HepG2 (cell line): ENCODE results near the gene SPATA7. TPM values are rescaled to one million over a fixed set of nuclear protein-coding genes. Genes with fewer than 3 reads are reported as not detected.

Experiments
- ATAC-seq: fragments of 200-7000 bp; cut with Tn5 transposase; 3 replicates; pipeline ENCODE4 v1.9.1; 2020; ENCODE audit warnings: mild to moderate bottlenecking, moderate library complexity
- BruUV-seq: library from RNA; stranded (reverse); fragments of 400-500 nt; replicated peaks from 2 replicates; lab custom pipeline; 2021; lab: Mats Ljungman, UMichigan
- CTCF ChIA-PET: fragments of 300-600 bp; formaldehyde crosslinking; extraction: SDS; loops from one replicate; lab custom pipeline; 2021; ENCODE audit warnings: low total read pairs, inconsistent platforms, low intra/inter-chr PET ratio; lab: Yijun Ruan, JAX
- POLR2A ChIA-PET: fragments of 350-600 bp; sonication (Branson Sonifier 250); formaldehyde crosslinking; loops from one replicate; lab custom pipeline; 2020; ENCODE audit warnings: antibody characterized with exemption, inconsistent platforms; lab: Yijun Ruan, JAX
- DNase-seq: peaks from one replicate; pipeline ENCODE4 v3.0.0-alpha.2; 2015; ENCODE audit warnings: low spot score
- FAIRE-seq: peaks from 3 replicates; lab custom pipeline; 2011; peaks lifted over from hg19 to GRCh38; lab: Jason Lieb, UNC
- H2AFZ ChIP-seq: one replicate; pipeline ENCODE4 v1.6.1; 2011; ENCODE audit warnings: low read length, inconsistent platforms
- H3K27ac ChIP-seq: fragments of 300-600 bp; 3 replicates; pipeline ENCODE4 v1.8.0; 2011; ENCODE audit warnings: mixed run types, mild to moderate bottlenecking, mixed read lengths, low read length, inconsistent platforms; ENCODE audit not compliant: insufficient read depth; ENCODE audit errors: extremely low read length
- H3K27me3 ChIP-seq, 2 experiments: fragments of 200-600 bp in 1 of 2; 2 replicates in 1 of 2; 3 replicates in 1 of 2; pipeline versions ENCODE4 v1.6.0 to v1.8.0; 2011; ENCODE audit warnings: low read length in 2 of 2, mild to moderate bottlenecking in 2 of 2, moderate library complexity in 2 of 2, inconsistent platforms in 1 of 2; ENCODE audit not compliant: insufficient read depth in 2 of 2, control insufficient read depth in 1 of 2
- H3K36me3 ChIP-seq, 2 experiments: fragments of 200-600 bp in 1 of 2; replicated peaks in 1 of 2; 2 replicates in 1 of 2; 3 replicates in 1 of 2; pipeline versions ENCODE4 v1.5.1 to v1.8.0; 2011; ENCODE audit warnings: low read length in 2 of 2, inconsistent platforms in 1 of 2; ENCODE audit not compliant: insufficient read depth in 2 of 2, control insufficient read depth in 1 of 2
- H3K4me1 ChIP-seq: 2 replicates; pipeline ENCODE4 v1.5.1; 2012; ENCODE audit warnings: low read length, inconsistent platforms; ENCODE audit not compliant: insufficient read depth
- H3K4me2 ChIP-seq: 2 replicates; pipeline ENCODE4 v1.6.0; 2011; ENCODE audit warnings: low read depth, low read length, inconsistent platforms
- H3K4me3 ChIP-seq, 3 experiments: fragments of 200-600 bp in 1 of 3; sonication (generic), shearing (Covaris generic) in 1 of 3; replicated peaks in 1 of 3; 2 replicates each; pipeline ENCODE4 v1.5.1; 2011 to 2016; ENCODE audit warnings: low read length in 3 of 3, inconsistent platforms in 2 of 3, low read depth in 2 of 3, mild to moderate bottlenecking in 2 of 3, control low read depth in 1 of 3, mixed read lengths in 1 of 3; ENCODE audit not compliant: insufficient read depth in 1 of 3
- H3K79me2 ChIP-seq: one replicate; pipeline ENCODE4 v1.6.1; 2011; ENCODE audit warnings: low read length, inconsistent platforms; ENCODE audit not compliant: insufficient read depth
- H3K9ac ChIP-seq: 2 replicates; pipeline ENCODE4 v1.6.0; 2011; ENCODE audit warnings: mild to moderate bottlenecking, low read depth, low read length, inconsistent platforms; ENCODE audit not compliant: insufficient read depth
- H3K9me3 ChIP-seq: 2 replicates; pipeline ENCODE4 v1.5.1; 2012; ENCODE audit warnings: mild to moderate bottlenecking, low read length
- H4K20me1 ChIP-seq: 2 replicates; pipeline ENCODE4 v1.6.0; 2011; ENCODE audit warnings: inconsistent platforms, mild to moderate bottlenecking, low read length, moderate library complexity; ENCODE audit not compliant: insufficient read depth
- GATAD1 ChIP-seq: IDR thresholded peaks from 2 replicates; pipeline ENCODE4 v1.6.1; 2016; ENCODE audit warnings: missing genetic modification reagents, missing compliant biosample characterization
- SNAPC2 ChIP-seq: sonication (generic); formaldehyde crosslinking; IDR thresholded peaks from 2 replicates; pipeline ENCODE4 v1.8.1; 2022; ENCODE audit warnings: mild to moderate bottlenecking, missing genetic modification reagents
- ZFP1 ChIP-seq: IDR thresholded peaks from 2 replicates; pipeline ENCODE4 v1.6.1; 2016
- ZNF891 ChIP-seq: sonication (generic); formaldehyde crosslinking; IDR thresholded peaks from 2 replicates; pipeline ENCODE4 v1.5.0; 2020; ENCODE audit warnings: mild to moderate bottlenecking, missing genetic modification reagents
- in situ Hi-C: cut with HindIII; loops from 2 replicates; pipeline ENCODE4 v1.10.0; 2017; ENCODE audit warnings: low pct_unique_long_range_greater_than_20kb; ENCODE audit not compliant: extremely low pct_ligation_motif_present
- intact Hi-C: fragments of 100-400 bp; cut with micrococcal nuclease; formaldehyde crosslinking; loops from one replicate; pipeline ENCODE4 v1.10.0; 2022; ENCODE audit not compliant: unreplicated experiment
- polyA plus RNA-seq, 8 experiments: library from polyadenylated mRNA; depleted of rRNA in 3 of 8; stranded (reverse) in 7 of 8; unstranded in 1 of 8; fragments of >200 nt; fragmentation: Illumina TruSeq in 4 of 8; extraction: Trizol in 4 of 8; gene quantifications; 2 replicates each; pipeline versions ENCODE4 v1.2.1 to v1.2.3, GENCODE V29; 2011 to 2016; ENCODE audit warnings: low read depth in 4 of 8, missing spikeins in 1 of 8, mixed read lengths in 1 of 8; ENCODE audit not compliant: insufficient read depth in 1 of 8
- total RNA-seq, 5 experiments: library from RNA; depleted of rRNA; stranded (reverse); fragments of >200 nt; fragmentation: Illumina TruSeq; extraction: Trizol; gene quantifications; 2 replicates each; pipeline ENCODE4 v1.2.3, GENCODE V29; 2016; ENCODE audit warnings: low read depth in 1 of 5
- TF ChIP-seq, protein P1 (sequence below): sonication (generic); formaldehyde crosslinking; IDR thresholded peaks from 2 replicates; pipeline ENCODE4 v1.9.0; 2022; ENCODE audit warnings: missing genetic modification reagents, mild to moderate bottlenecking, borderline replicate concordance

The SPATA7 gene
- total and polyA plus RNA-seq, 2 of the 13 experiments (the other 11 are each of a cell fraction or from before 2014, with no cell fraction given) = 3.6 to 5.5 TPM

DNA sequence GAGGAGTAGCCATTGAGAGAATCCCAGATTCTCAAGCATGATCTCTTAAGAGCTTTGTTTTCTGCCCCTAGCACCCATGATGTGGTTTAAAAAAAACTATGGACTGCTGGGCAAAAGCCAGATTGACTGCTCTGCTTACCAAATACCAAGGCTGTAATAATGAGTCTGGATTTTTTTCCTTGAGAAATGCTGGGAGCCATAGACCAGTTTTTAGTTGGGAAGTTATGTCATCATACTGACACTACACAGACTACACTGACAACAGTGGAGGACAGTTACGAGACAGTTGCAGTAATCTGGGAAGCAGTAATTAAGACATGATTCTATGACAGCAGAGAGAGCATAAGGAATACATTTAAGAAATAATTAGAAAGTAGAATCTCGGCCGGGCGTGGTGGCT is 35.8 kb downstream of the SPATA7 start (continued):
- TF ChIP-seq GATAD1 (CRISPR knock-in tag) = no peak

DNA sequence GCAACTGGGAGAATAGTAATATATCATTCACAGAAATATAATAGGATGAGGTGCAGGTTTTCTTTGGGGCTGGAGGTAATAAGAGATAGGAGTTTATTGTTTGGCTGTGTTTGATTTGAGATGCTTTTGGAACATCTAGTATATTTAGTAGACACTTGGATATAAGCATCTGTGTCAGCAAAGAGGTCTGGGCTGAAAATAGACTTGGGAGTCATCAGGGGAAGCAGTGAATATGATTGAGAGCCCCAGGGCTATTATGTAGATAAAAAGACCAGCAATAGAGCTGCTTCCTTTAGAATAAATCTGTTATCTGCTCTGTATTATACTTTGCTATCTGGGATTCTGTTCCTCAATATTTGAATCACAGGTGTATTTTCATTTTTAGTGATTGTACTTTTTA is 36.6 kb downstream of the SPATA7 start:
- peaks cover 5% of the 10 kb centered on the region; the same call in 1 of the 2 replicates for H3K9me3 ChIP-seq
- no peak for ATAC-seq
- no peak overlapping the region for H3K9ac ChIP-seq
- no peak for DNase-seq
- no peak for TF ChIP-seq ZFP1 (CRISPR knock-in tag)
- no peak for TF ChIP-seq ZNF891 (CRISPR knock-in tag)
- no peak for TF ChIP-seq SNAPC2
- TF ChIP-seq, protein P1, sequence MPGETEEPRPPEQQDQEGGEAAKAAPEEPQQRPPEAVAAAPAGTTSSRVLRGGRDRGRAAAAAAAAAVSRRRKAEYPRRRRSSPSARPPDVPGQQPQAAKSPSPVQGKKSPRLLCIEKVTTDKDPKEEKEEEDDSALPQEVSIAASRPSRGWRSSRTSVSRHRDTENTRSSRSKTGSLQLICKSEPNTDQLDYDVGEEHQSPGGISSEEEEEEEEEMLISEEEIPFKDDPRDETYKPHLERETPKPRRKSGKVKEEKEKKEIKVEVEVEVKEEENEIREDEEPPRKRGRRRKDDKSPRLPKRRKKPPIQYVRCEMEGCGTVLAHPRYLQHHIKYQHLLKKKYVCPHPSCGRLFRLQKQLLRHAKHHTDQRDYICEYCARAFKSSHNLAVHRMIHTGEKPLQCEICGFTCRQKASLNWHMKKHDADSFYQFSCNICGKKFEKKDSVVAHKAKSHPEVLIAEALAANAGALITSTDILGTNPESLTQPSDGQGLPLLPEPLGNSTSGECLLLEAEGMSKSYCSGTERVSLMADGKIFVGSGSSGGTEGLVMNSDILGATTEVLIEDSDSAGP (CRISPR knock-in tag) = no peak
- H3K79me2 ChIP-seq = no peaks in the 10 kb centered on the region
- FAIRE-seq = no peak
- in situ Hi-C loops = no loop called here
- H3K4me2 ChIP-seq = no peak overlapping the region
- no peaks in the 10 kb centered on the region for H4K20me1 ChIP-seq
- no peak overlapping the region for H2AFZ ChIP-seq
- no peaks in the 10 kb centered on the region for H3K27me3 ChIP-seq
- ChIA-PET CTCF (no interaction called here), POLR2A (no interaction called here)
- no peak overlapping the region for H3K4me3 ChIP-seq
- intact Hi-C loops = no loop called here
- H3K27ac ChIP-seq = no peak overlapping the region
- peaks cover 2 to 3% of the 10 kb centered on the region in 2 experiments; a peak in 2 of 5 replicates for H3K36me3 ChIP-seq
- no TSS peak for BruUV-seq
- H3K4me1 ChIP-seq = no peaks in the 10 kb centered on the region
